Measurements from ENCODE around the gene GALNTL6. TPM values are rescaled to one million over a fixed set of nuclear protein-coding genes. Genes with fewer than 3 reads are reported as not detected.
"Not testable (repeated sequence)": the region's sequence is repeated elsewhere in the genome, so short reads cannot be mapped to it uniquely, and the experiment has no call there.

Gene GALNTL6
- polyA plus RNA-seq, 6 donors from 2014 or later: 0.09 to 1.5 (median 0.52) TPM

- Mint-ChIP-seq H3K9me3 (no peaks in the 10 kb centered on the region), H3K27ac (no peak overlapping the region), H3K4me1 (no peaks in the 10 kb centered on the region), H3K36me3 (no peaks in the 10 kb centered on the region), H3K4me3 (no peak overlapping the region), H3K27me3 (no peaks in the 10 kb centered on the region)
- no peak for DNase-seq
- ATAC-seq (ENCODE audit: low read depth in 2 of 2): no peak
These were observed 1196.1 kb downstream of the GALNTL6 start for GRCh38 chr4:173009129-173009823.

- Mint-ChIP-seq H3K4me1 (no peaks in the 10 kb centered on the region), H3K36me3 (no peaks in the 10 kb centered on the region), H3K9me3 (no peaks in the 10 kb centered on the region), H3K27ac (peak overlapping the region in 1 of 6 donors; percentile 23), H3K27me3 (no peaks in the 10 kb centered on the region), H3K4me3 (no peak overlapping the region)
- DNase-seq (no peak), ATAC-seq (ENCODE audit: low read depth in 2 of 2) (no peak)
These were observed 1199.4 kb downstream of the GALNTL6 start for GRCh38 chr4:173012608-173013007.

- Mint-ChIP-seq H3K27me3 (peaks cover 0 to 3% (median 0%) of the 10 kb centered on the region in 3 donors), H3K4me1 (no peaks in the 10 kb centered on the region), H3K9me3 (no peaks in the 10 kb centered on the region), H3K36me3 (no peaks in the 10 kb centered on the region), H3K27ac (no peak overlapping the region), H3K4me3 (no peak overlapping the region)
- peak; percentile 28 to 45 for ATAC-seq (ENCODE audit: low read depth in 2 of 2)
- peak; percentile 50 for DNase-seq
These were observed 1200.2 kb downstream of the GALNTL6 start for GRCh38 chr4:173013232-173013930.

GRCh38 chr4:173014113-173014558, 1200.9 kb downstream of the GALNTL6 start:
- Mint-ChIP-seq H3K9me3 (no peaks in the 10 kb centered on the region), H3K36me3 (no peaks in the 10 kb centered on the region), H3K27me3 (peaks cover 0 to 11% (median 0%) of the 10 kb centered on the region in 3 donors), H3K4me1 (no peaks in the 10 kb centered on the region), H3K4me3 (no peak overlapping the region), H3K27ac (no peak overlapping the region)
- DNase-seq (no peak), ATAC-seq (ENCODE audit: low read depth in 2 of 2) (no peak)

GRCh38 chr4:173014836-173015235, 1201.6 kb downstream of the GALNTL6 start:
- peaks cover 0 to 13% (median 0%) of the 10 kb centered on the region in 3 donors for H3K27me3 Mint-ChIP-seq
- no peak for ATAC-seq (ENCODE audit: low read depth in 2 of 2)
- H3K27ac Mint-ChIP-seq: peak overlapping the region in 1 of 6 donors; percentile 24

GRCh38 chr4:173017802-173018201, 1204.6 kb downstream of the GALNTL6 start:
- Mint-ChIP-seq H3K4me1 (peaks cover 0 to 3% (median 0%) of the 10 kb centered on the region in 3 donors), H3K27ac (no peak overlapping the region), H3K4me3 (no peak overlapping the region), H3K36me3 (no peaks in the 10 kb centered on the region), H3K9me3 (peaks cover 0 to 2% (median 0%) of the 10 kb centered on the region in 7 donors), H3K27me3 (peaks cover 0 to 13% (median 0%) of the 10 kb centered on the region in 3 donors)
- no peak for ATAC-seq (ENCODE audit: low read depth in 2 of 2)
- DNase-seq: no peak

More at GRCh38 chr4:173014836-173015235, 1201.6 kb downstream of the GALNTL6 start:
- DNase-seq: no peak
- H3K36me3 Mint-ChIP-seq: no peaks in the 10 kb centered on the region
- H3K4me1 Mint-ChIP-seq: no peaks in the 10 kb centered on the region
- no peak overlapping the region for H3K4me3 Mint-ChIP-seq
- H3K9me3 Mint-ChIP-seq: no peaks in the 10 kb centered on the region

GRCh38 chr4:173018446-173018845, 1205.2 kb downstream of the GALNTL6 start:
- Mint-ChIP-seq H3K27me3 (peaks cover 0 to 13% (median 0%) of the 10 kb centered on the region in 3 donors), H3K27ac (no peak overlapping the region), H3K4me1 (peaks cover 0 to 3% (median 0%) of the 10 kb centered on the region in 3 donors), H3K36me3 (no peaks in the 10 kb centered on the region), H3K4me3 (no peak overlapping the region), H3K9me3 (peaks cover 0 to 2% (median 0%) of the 10 kb centered on the region in 7 donors)
- DNase-seq: no peak
- no peak for ATAC-seq (ENCODE audit: low read depth in 2 of 2)

GRCh38 chr4:173019664-173020063, 1206.5 kb downstream of the GALNTL6 start:
- Mint-ChIP-seq H3K9me3 (peaks cover 0 to 2% (median 0%) of the 10 kb centered on the region in 7 donors), H3K27me3 (peaks cover 0 to 13% (median 0%) of the 10 kb centered on the region in 3 donors)

GRCh38 chr4:173021746-173022573, 1208.8 kb downstream of the GALNTL6 start:
- not testable (repeated sequence) for H3K4me1 Mint-ChIP-seq; DNase-seq; H3K4me3 Mint-ChIP-seq; H3K36me3 Mint-ChIP-seq; H3K9me3 Mint-ChIP-seq; ATAC-seq (ENCODE audit: low read depth in 2 of 2)
- peak overlapping the region in 5 of 6 donors; percentile 33 to 88 (median 80) for H3K27ac Mint-ChIP-seq
- H3K27me3 Mint-ChIP-seq: peaks cover 0 to 13% (median 4%) of the 10 kb centered on the region in 3 donors

More at GRCh38 chr4:173019664-173020063, 1206.5 kb downstream of the GALNTL6 start:
- Mint-ChIP-seq H3K4me1 (peaks cover 0 to 3% (median 0%) of the 10 kb centered on the region in 3 donors), H3K27ac (no peak overlapping the region), H3K36me3 (no peaks in the 10 kb centered on the region), H3K4me3 (no peak overlapping the region)
- ATAC-seq (ENCODE audit: low read depth in 2 of 2) (no peak), DNase-seq (no peak)

- DNase-seq (no peak), ATAC-seq (ENCODE audit: low read depth in 2 of 2) (no peak)
- H3K4me1 Mint-ChIP-seq: peaks cover 3 to 9% (median 8%) of the 10 kb centered on the region in 3 donors
- peaks cover 0 to 2% (median 0%) of the 10 kb centered on the region in 7 donors for H3K9me3 Mint-ChIP-seq
- no peak overlapping the region for H3K27ac Mint-ChIP-seq
- no peaks in the 10 kb centered on the region for H3K36me3 Mint-ChIP-seq
- no peak overlapping the region for H3K4me3 Mint-ChIP-seq
- peaks cover 0 to 4% (median 1%) of the 10 kb centered on the region in 3 donors for H3K27me3 Mint-ChIP-seq
These were observed 1211.0 kb downstream of the GALNTL6 start for GRCh38 chr4:173024203-173024602.

- H3K36me3 Mint-ChIP-seq: no peaks in the 10 kb centered on the region
- H3K27ac Mint-ChIP-seq: peak overlapping the region in 3 of 6 donors; percentile 2 to 65 (median 43)
- H3K27me3 Mint-ChIP-seq: peaks cover 0 to 4% (median 0%) of the 10 kb centered on the region in 3 donors
- peak; percentile 42 for DNase-seq
- ATAC-seq (ENCODE audit: low read depth in 2 of 2): peak; percentile 53 to 60
- peaks cover 3 to 9% (median 8%) of the 10 kb centered on the region in 3 donors for H3K4me1 Mint-ChIP-seq
- peaks cover 0 to 2% (median 0%) of the 10 kb centered on the region in 7 donors for H3K9me3 Mint-ChIP-seq
- H3K4me3 Mint-ChIP-seq: no peak overlapping the region
These were observed 1211.9 kb downstream of the GALNTL6 start for GRCh38 chr4:173025131-173025530.

- Mint-ChIP-seq H3K27me3 (peaks cover 0 to 7% (median 2%) of the 10 kb centered on the region in 3 donors), H3K27ac (no peak overlapping the region), H3K9me3 (peaks cover 0 to 4% (median 0%) of the 10 kb centered on the region in 7 donors), H3K4me3 (no peak overlapping the region), H3K36me3 (no peaks in the 10 kb centered on the region), H3K4me1 (no peaks in the 10 kb centered on the region)
- no peak for ATAC-seq (ENCODE audit: low read depth in 2 of 2)
- no peak for DNase-seq
These were observed 1224.0 kb downstream of the GALNTL6 start for GRCh38 chr4:173037242-173037641.

Measured in naive B cell (primary cell).